HEK293T (cell line): Measurements from ENCODE around the gene MACROD2.

Source experiments
- FOXK2 ChIP-seq: fragments of 450-650 bp; IDR thresholded peaks from 2 replicates; pipeline ENCODE4 v1.6.1; 2016; ENCODE audit warnings: mild to moderate bottlenecking
- FOXM1 ChIP-seq: fragments of 450-650 bp; IDR thresholded peaks from 2 replicates; pipeline ENCODE4 v1.6.1; 2017; ENCODE audit warnings: mild to moderate bottlenecking, borderline replicate concordance
- HDGF ChIP-seq: fragments of 450-650 bp; IDR thresholded peaks from 2 replicates; pipeline ENCODE4 v1.6.1; 2017; ENCODE audit warnings: antibody characterized with exemption, borderline replicate concordance
- LEF1 ChIP-seq: fragments of 450-650 bp; IDR thresholded peaks from 2 replicates; pipeline ENCODE4 v1.6.1; 2017; ENCODE audit warnings: mild to moderate bottlenecking, borderline replicate concordance
- NFRKB ChIP-seq: fragments of 450-650 bp; IDR thresholded peaks from 2 replicates; pipeline ENCODE4 v1.6.1; 2016; ENCODE audit warnings: mild to moderate bottlenecking, moderate library complexity
- PKNOX1 ChIP-seq: fragments of 450-650 bp; IDR thresholded peaks from 2 replicates; pipeline ENCODE4 v1.6.1; 2016
- SP1 ChIP-seq: fragments of 450-650 bp; IDR thresholded peaks from 2 replicates; pipeline ENCODE4 v1.6.1; 2017
- SUZ12 ChIP-seq: fragments of 450-650 bp; IDR thresholded peaks from 2 replicates; pipeline ENCODE4 v1.6.1; 2016; ENCODE audit warnings: mild to moderate bottlenecking

GRCh38 chr20:16081421-16081820 lies 2086.1 kb downstream of the MACROD2 start:
- TF ChIP-seq NFRKB (no peak), FOXM1 (no peak), SP1 (no peak), SUZ12 (no peak), PKNOX1 (no peak), FOXK2 (no peak), LEF1 (no peak), HDGF (no peak)
